WTC11 (cell line): ENCODE measurements around the gene OPA1.

Experiments used
- CREM ChIP-seq: sonication (generic); formaldehyde crosslinking; IDR thresholded peaks from 2 replicates; pipeline ENCODE4 v1.8.1; 2022; ENCODE audit warnings: mild to moderate bottlenecking, missing genetic modification reagents, moderate library complexity
- ELF4 ChIP-seq: sonication (generic); formaldehyde crosslinking; IDR thresholded peaks from 2 replicates; pipeline ENCODE4 v1.8.1; 2022; ENCODE audit warnings: low read depth, mild to moderate bottlenecking, moderate library complexity, missing genetic modification reagents
- ESRRA ChIP-seq: sonication (generic); formaldehyde crosslinking; IDR thresholded peaks from 2 replicates; pipeline ENCODE4 v1.8.1; 2022; ENCODE audit warnings: mild to moderate bottlenecking, missing genetic modification reagents, borderline replicate concordance
- KAT7 ChIP-seq: sonication (generic); formaldehyde crosslinking; IDR thresholded peaks from 2 replicates; pipeline ENCODE4 v1.8.1; 2023; ENCODE audit warnings: missing genetic modification reagents, mild to moderate bottlenecking, borderline replicate concordance
- SMAD3 ChIP-seq: sonication (generic); formaldehyde crosslinking; IDR thresholded peaks from 2 replicates; pipeline ENCODE4 v1.8.0; 2022; ENCODE audit warnings: missing genetic modification reagents, mild to moderate bottlenecking, borderline replicate concordance
- TF ChIP-seq, protein P1 (sequence below): fragments of 200-600 bp; IDR thresholded peaks from 2 replicates; pipeline ENCODE4 v1.8.0; 2022; ENCODE audit warnings: antibody characterized with exemption
- TF ChIP-seq, protein P2 (sequence below): sonication (generic); formaldehyde crosslinking; IDR thresholded peaks from 2 replicates; pipeline ENCODE4 v1.8.0; 2023; ENCODE audit warnings: mild to moderate bottlenecking, missing genetic modification reagents

DNA sequence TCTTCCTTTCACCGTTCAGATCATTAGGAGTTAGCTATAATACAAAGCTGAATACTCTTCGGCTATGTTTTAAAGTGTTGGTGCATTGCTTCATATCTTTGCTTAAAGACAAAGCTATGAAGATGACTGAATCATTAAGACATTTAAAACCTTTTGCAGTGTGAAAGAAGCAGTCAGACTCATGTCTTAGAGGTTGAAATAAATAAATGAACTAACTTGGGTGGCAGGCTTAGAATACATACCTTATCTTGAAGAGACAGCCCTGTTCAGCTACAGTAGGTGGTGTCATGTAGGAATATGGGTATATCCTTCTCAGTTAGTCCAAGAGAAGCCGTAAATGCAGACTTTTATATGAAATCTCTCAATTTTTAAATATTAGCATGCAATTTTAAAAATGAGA lies 63.4 kb downstream of the OPA1 start:
- no peak for TF ChIP-seq KAT7 (CRISPR knock-in tag)
- no peak for TF ChIP-seq SMAD3 (CRISPR knock-in tag)
- TF ChIP-seq, protein P1, sequence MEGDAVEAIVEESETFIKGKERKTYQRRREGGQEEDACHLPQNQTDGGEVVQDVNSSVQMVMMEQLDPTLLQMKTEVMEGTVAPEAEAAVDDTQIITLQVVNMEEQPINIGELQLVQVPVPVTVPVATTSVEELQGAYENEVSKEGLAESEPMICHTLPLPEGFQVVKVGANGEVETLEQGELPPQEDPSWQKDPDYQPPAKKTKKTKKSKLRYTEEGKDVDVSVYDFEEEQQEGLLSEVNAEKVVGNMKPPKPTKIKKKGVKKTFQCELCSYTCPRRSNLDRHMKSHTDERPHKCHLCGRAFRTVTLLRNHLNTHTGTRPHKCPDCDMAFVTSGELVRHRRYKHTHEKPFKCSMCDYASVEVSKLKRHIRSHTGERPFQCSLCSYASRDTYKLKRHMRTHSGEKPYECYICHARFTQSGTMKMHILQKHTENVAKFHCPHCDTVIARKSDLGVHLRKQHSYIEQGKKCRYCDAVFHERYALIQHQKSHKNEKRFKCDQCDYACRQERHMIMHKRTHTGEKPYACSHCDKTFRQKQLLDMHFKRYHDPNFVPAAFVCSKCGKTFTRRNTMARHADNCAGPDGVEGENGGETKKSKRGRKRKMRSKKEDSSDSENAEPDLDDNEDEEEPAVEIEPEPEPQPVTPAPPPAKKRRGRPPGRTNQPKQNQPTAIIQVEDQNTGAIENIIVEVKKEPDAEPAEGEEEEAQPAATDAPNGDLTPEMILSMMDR = no peak
- no peak for TF ChIP-seq ELF4 (CRISPR knock-in tag)
- TF ChIP-seq ESRRA (CRISPR knock-in tag) = no peak
- TF ChIP-seq, protein P2, sequence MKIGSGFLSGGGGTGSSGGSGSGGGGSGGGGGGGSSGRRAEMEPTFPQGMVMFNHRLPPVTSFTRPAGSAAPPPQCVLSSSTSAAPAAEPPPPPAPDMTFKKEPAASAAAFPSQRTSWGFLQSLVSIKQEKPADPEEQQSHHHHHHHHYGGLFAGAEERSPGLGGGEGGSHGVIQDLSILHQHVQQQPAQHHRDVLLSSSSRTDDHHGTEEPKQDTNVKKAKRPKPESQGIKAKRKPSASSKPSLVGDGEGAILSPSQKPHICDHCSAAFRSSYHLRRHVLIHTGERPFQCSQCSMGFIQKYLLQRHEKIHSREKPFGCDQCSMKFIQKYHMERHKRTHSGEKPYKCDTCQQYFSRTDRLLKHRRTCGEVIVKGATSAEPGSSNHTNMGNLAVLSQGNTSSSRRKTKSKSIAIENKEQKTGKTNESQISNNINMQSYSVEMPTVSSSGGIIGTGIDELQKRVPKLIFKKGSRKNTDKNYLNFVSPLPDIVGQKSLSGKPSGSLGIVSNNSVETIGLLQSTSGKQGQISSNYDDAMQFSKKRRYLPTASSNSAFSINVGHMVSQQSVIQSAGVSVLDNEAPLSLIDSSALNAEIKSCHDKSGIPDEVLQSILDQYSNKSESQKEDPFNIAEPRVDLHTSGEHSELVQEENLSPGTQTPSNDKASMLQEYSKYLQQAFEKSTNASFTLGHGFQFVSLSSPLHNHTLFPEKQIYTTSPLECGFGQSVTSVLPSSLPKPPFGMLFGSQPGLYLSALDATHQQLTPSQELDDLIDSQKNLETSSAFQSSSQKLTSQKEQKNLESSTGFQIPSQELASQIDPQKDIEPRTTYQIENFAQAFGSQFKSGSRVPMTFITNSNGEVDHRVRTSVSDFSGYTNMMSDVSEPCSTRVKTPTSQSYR (CRISPR knock-in tag) = no peak
- TF ChIP-seq CREM = no peak
